Heart left ventricle (tissue), 13 donors: ENCODE results near the gene TCHP.
"Not testable (repeated sequence)": the region's sequence is repeated elsewhere in the genome, so short reads cannot be mapped to it uniquely, and the experiment has no call there.

ENCODE experiments used
- POLR2A ChIP-seq, 2 donors: fragments of 450-650 bp; IDR thresholded peaks; one replicate each; pipeline ENCODE4 v1.6.1; 2017; ENCODE audit warnings: antibody characterized with exemption in 2 of 2, mild to moderate bottlenecking in 2 of 2, moderate library complexity in 2 of 2
- TF ChIP-seq, protein P1 (sequence below), 12 donors: fragments of 200-600 bp; sonication (generic) in 4 of 12; IDR thresholded peaks; one replicate each; pipeline versions ENCODE4 v1.5.0 to v1.8.0; 2018 to 2022; ENCODE audit warnings: antibody characterized with exemption in 12 of 12, mild to moderate bottlenecking in 5 of 12
- donor health status: ischemic (EF 13 %, LVEDD 7.1; RV severe dilation, severe dysfunction).
- donor health status: DM: no; HTN: yes; CAD: no.
- donor health status: DM: no; HTN: no; CAD: no.
- donor health status: ischemic (EF 25% LVEDD 6.9; RV normal size, moderate dysfunction).
- donor health status: ischemic (EF 25% LVEDD 5.7; RV mildly dilated, moderate dysfunction).
- donor health status: ischemic (EF 35%, LVEDD 5.7; RV mildly dilated, moderate dysfunction).
- donor health status: nonischemic (EF 11% LVEDD 7.7; RV severe dilation, severe dysfunction).
- donor health status: DM: yes; HTN: yes; CAD: no.
- donor health status: PGD.
- donor health status: ischemic (EF 29% LVEDD 5.4; RV normal size, mild dysfunction).
- donor health status: nonischemic (EF 23%, LVEDD 6.1; RV moderate dilation, normal function).

DNA sequence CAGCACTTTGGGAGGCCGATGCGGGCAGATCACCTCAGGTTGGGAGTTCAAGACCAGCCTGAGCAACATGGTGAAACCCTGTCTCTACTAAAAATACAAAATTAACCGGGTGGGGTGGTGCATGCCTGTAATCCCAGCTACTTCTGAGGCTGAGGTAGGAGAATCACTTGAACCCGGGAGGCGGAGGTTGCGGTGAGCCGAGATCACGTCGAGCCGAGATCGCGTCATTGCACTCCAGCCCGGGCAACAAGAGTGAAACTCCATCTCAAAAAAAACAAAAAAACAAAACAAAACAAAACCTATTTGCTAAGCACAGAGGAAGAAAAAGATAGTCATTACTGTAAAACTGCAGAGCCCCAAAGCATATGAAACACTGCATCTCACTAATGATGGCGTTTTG lies 29.3 kb downstream of the TCHP start:
- TF ChIP-seq, protein P1, sequence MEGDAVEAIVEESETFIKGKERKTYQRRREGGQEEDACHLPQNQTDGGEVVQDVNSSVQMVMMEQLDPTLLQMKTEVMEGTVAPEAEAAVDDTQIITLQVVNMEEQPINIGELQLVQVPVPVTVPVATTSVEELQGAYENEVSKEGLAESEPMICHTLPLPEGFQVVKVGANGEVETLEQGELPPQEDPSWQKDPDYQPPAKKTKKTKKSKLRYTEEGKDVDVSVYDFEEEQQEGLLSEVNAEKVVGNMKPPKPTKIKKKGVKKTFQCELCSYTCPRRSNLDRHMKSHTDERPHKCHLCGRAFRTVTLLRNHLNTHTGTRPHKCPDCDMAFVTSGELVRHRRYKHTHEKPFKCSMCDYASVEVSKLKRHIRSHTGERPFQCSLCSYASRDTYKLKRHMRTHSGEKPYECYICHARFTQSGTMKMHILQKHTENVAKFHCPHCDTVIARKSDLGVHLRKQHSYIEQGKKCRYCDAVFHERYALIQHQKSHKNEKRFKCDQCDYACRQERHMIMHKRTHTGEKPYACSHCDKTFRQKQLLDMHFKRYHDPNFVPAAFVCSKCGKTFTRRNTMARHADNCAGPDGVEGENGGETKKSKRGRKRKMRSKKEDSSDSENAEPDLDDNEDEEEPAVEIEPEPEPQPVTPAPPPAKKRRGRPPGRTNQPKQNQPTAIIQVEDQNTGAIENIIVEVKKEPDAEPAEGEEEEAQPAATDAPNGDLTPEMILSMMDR (IDR thresholded peaks at IDR 0.05) = not testable (repeated sequence)
- not testable (repeated sequence) for TF ChIP-seq POLR2A (IDR thresholded peaks at IDR 0.05)
